ENCODE data around the gene DCAF16. TPM values are rescaled to one million over a fixed set of nuclear protein-coding genes. Genes with fewer than 3 reads are reported as not detected.

The DCAF16 gene
- polyA plus RNA-seq, 1 donor (not counting 4 experiments of a cell fraction or from before 2014, with no cell fraction given) = 16.2 TPM

GRCh38 chr4:17814140-17814539, 3.6 kb upstream of the DCAF16 start:
- dilution Hi-C loops (cut with MboI; ENCODE audit: extremely low pct_ligation_motif_present, low sequenced_read_pairs) = no loop called here
- Histone ChIP-seq H2AFZ (ENCODE audit: control insufficient read depth, low read length) (peak overlapping the region; percentile 31), H3K36me3 (ENCODE audit: control insufficient read depth in 2 of 2, extremely low read depth in 1 of 2, insufficient read depth in 2 of 2, low read length in 2 of 2) (no peaks in the 10 kb centered on the region), H3K9me1 (ENCODE audit: control insufficient read depth, extremely low read depth, insufficient read depth, low read length) (no peaks in the 10 kb centered on the region), H3K4me2 (ENCODE audit: control insufficient read depth, extremely low read depth, insufficient read depth, low read depth, low read length) (no peak overlapping the region), H3K4me3 (ENCODE audit: control insufficient read depth in 2 of 3, extremely low read depth in 1 of 3, insufficient read depth in 2 of 3, low read depth in 1 of 3, low read length in 3 of 3) (no peak overlapping the region), H3K79me2 (ENCODE audit: control insufficient read depth, insufficient read depth, low read length) (peaks cover 68% of the 10 kb centered on the region), H3K9me3 (ENCODE audit: control insufficient read depth, low read depth, low read length) (no peaks in the 10 kb centered on the region), H4K20me1 (ENCODE audit: control insufficient read depth, extremely low read depth, insufficient read depth, low read length) (no peaks in the 10 kb centered on the region), H3K27me3 (ENCODE audit: control insufficient read depth, extremely low read depth, insufficient read depth, low read length) (no peaks in the 10 kb centered on the region), H3K27ac (ENCODE audit: control insufficient read depth, insufficient read depth, low read length) (no peak overlapping the region), H3K9ac (ENCODE audit: control insufficient read depth, extremely low read depth, insufficient read depth, low read length) (no peak overlapping the region), H3K4me1 (ENCODE audit: control insufficient read depth, extremely low read depth, insufficient read depth, low read length) (peaks cover 4% of the 10 kb centered on the region)
- FAIRE-seq = no peak
- DNase-seq (ENCODE audit: low read depth, low spot score) = no peak
- TF ChIP-seq EZH2 (IDR thresholded peaks at IDR 0.05; ENCODE audit: low read length) = no peak
- no peak for TF ChIP-seq CTCF (optimal IDR thresholded peaks at IDR 0.05 in 1 of 3, IDR thresholded peaks at IDR 0.05 in 1 of 3, conservative IDR thresholded peaks at IDR 0.05 in 1 of 3; ENCODE audit: extremely low read depth in 1 of 3, insufficient read depth in 2 of 3, low read length in 3 of 3)

- Histone ChIP-seq H3K4me2 (ENCODE audit: control insufficient read depth, extremely low read depth, insufficient read depth, low read depth, low read length) (peak overlapping the region; percentile 89), H3K4me1 (ENCODE audit: control insufficient read depth, extremely low read depth, insufficient read depth, low read length) (peaks cover 12% of the 10 kb centered on the region), H3K9me1 (ENCODE audit: control insufficient read depth, extremely low read depth, insufficient read depth, low read length) (no peaks in the 10 kb centered on the region), H4K20me1 (ENCODE audit: control insufficient read depth, extremely low read depth, insufficient read depth, low read length) (no peaks in the 10 kb centered on the region), H3K4me3 (ENCODE audit: control insufficient read depth in 2 of 3, extremely low read depth in 1 of 3, insufficient read depth in 2 of 3, low read depth in 1 of 3, low read length in 3 of 3) (peak overlapping the region in 2 of 3 experiments; percentile 90 to 95), H3K27me3 (ENCODE audit: control insufficient read depth, extremely low read depth, insufficient read depth, low read length) (no peaks in the 10 kb centered on the region), H3K9me3 (ENCODE audit: control insufficient read depth, low read depth, low read length) (no peaks in the 10 kb centered on the region), H3K36me3 (ENCODE audit: control insufficient read depth in 2 of 2, extremely low read depth in 1 of 2, insufficient read depth in 2 of 2, low read length in 2 of 2) (no peaks in the 10 kb centered on the region), H3K9ac (ENCODE audit: control insufficient read depth, extremely low read depth, insufficient read depth, low read length) (peak overlapping the region; percentile 31), H3K27ac (ENCODE audit: control insufficient read depth, insufficient read depth, low read length) (peak overlapping the region; percentile 4), H2AFZ (ENCODE audit: control insufficient read depth, low read length) (peak overlapping the region; percentile 95), H3K79me2 (ENCODE audit: control insufficient read depth, insufficient read depth, low read length) (peaks cover 78% of the 10 kb centered on the region)
- DNase-seq (ENCODE audit: low read depth, low spot score) (no peak), FAIRE-seq (peak; percentile 53)
- dilution Hi-C loops (cut with MboI; ENCODE audit: extremely low pct_ligation_motif_present, low sequenced_read_pairs) = no loop called here
- no peak for TF ChIP-seq CTCF (optimal IDR thresholded peaks at IDR 0.05 in 1 of 3, IDR thresholded peaks at IDR 0.05 in 1 of 3, conservative IDR thresholded peaks at IDR 0.05 in 1 of 3; ENCODE audit: extremely low read depth in 1 of 3, insufficient read depth in 2 of 3, low read length in 3 of 3)
Observed at GRCh38 chr4:17812801-17813200, 2.2 kb upstream of the DCAF16 start.

Data from keratinocyte (primary cell).